ENCODE data around the gene VAV3.

VAV3 gene

DNA sequence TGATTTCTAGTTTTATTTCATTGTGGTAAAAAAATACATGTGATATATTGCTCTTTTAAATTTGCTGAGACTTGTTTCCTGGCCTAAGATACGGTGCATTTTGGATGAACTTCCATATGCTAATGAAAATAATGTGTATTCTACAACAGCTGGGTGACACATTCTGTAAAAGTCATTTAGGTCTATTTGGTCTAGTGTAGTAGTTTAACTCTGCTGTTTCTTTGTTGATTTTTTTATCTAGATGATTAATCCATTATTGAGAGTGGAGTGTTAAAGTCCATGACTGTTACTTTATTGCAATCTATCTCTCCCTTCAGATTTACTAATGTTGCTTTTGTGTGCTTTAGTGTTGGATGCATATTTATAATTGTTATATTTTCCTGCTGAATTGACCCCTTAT lies 161.4 kb downstream of the VAV3 start:
- TF ChIP-seq CTCF (conservative IDR thresholded peaks at IDR 0.05; ENCODE audit: control insufficient read depth, insufficient read depth, low read depth, low read length): no peak
- no peak overlapping the region for H3K4me3 ChIP-seq (ENCODE audit: control insufficient read depth, low read depth, low read length)
- DNase-seq (ENCODE audit: low read depth): no peak

DNA sequence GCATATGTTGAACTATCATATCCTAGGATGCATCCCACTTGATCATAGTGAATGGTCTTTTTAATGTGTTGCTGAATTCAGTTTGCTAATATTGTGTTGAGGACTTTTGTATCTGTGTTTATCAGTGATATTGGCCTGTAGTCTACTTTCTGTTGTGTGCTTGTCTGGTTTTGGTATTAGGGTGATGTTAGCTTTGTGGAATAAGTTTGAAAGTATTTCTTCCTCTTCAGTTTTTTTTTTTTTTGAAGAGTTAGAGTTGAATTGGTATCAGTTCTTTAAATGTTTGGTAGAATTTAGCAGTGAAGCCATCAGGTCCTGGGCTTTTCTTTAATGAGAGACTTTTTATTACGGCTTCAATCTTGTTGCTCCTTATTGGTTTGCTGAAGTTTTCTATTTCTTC lies 162.3 kb downstream of the VAV3 start:
- H3K4me3 ChIP-seq (ENCODE audit: control insufficient read depth, low read depth, low read length): no peak overlapping the region
- no peak for DNase-seq (ENCODE audit: low read depth)
- no peak for TF ChIP-seq CTCF (conservative IDR thresholded peaks at IDR 0.05; ENCODE audit: control insufficient read depth, insufficient read depth, low read depth, low read length)

DNA sequence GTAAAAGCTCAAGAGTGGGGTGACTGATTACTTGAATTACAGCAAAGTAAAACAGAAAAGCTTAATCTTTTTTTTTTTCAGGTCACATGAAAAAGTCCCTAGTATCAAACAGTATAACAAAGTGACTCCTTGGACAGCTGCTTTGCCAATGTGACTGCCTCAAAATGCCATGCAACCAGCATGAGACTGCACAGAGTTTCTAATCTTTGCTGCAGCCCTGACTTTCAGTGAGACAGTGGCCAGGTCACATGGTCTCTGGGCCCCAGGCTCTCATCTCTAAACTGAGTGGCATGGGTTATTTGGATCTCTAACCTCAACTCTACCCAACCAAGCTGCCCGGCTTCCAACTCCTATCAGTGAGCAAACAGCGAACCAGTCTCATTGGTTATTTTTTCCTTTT lies 169.0 kb downstream of the VAV3 start:
- no peak overlapping the region for H3K4me3 ChIP-seq (ENCODE audit: control insufficient read depth, low read depth, low read length)
- DNase-seq (ENCODE audit: low read depth): no peak
- TF ChIP-seq CTCF (conservative IDR thresholded peaks at IDR 0.05; ENCODE audit: control insufficient read depth, insufficient read depth, low read depth, low read length): no peak

DNA sequence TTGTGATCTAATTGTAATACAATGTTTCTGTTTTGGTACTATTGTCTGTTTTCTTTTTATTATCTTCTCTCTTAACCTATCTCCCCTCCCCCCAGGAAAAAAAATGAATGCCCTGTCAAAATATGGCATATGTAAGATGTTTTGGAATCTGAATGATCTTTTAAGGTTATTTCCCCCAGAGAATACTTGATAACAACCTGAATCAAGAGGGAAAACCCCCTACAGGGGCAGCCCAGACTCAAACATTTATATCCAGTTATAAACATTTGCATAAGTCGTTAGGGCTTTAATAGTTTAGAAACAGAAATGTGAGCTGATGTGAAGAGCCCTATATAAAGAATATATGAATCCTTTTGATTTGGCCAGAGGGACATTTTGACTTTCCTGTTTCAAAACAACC lies 169.5 kb downstream of the VAV3 start:
- DNase-seq (ENCODE audit: low read depth): no peak
- no peak overlapping the region for H3K4me3 ChIP-seq (ENCODE audit: control insufficient read depth, low read depth, low read length)
- TF ChIP-seq CTCF (conservative IDR thresholded peaks at IDR 0.05; ENCODE audit: control insufficient read depth, insufficient read depth, low read depth, low read length): no peak

DNA sequence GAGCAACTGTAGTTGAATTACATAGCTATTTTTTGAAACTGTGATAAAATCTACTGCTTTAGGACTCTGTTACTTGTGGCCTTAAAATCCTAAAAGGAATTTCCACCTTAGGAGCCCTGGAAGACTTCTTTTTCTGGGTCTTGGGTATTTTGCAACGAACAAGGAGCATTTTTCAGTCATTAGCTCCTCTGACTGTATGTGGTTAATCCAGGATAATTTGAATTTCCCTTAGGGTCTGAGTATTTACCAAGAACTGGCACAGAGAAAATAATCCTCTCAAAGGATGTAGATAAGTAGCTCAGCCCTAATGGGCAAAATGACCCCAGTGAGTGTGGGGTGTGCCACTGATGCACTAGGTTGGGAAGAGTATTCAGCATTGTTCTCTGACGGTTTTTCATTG lies 170.4 kb downstream of the VAV3 start:
- no peak for DNase-seq (ENCODE audit: low read depth)
- H3K4me3 ChIP-seq (ENCODE audit: control insufficient read depth, low read depth, low read length): no peak overlapping the region
- no peak for TF ChIP-seq CTCF (conservative IDR thresholded peaks at IDR 0.05; ENCODE audit: control insufficient read depth, insufficient read depth, low read depth, low read length)

DNA sequence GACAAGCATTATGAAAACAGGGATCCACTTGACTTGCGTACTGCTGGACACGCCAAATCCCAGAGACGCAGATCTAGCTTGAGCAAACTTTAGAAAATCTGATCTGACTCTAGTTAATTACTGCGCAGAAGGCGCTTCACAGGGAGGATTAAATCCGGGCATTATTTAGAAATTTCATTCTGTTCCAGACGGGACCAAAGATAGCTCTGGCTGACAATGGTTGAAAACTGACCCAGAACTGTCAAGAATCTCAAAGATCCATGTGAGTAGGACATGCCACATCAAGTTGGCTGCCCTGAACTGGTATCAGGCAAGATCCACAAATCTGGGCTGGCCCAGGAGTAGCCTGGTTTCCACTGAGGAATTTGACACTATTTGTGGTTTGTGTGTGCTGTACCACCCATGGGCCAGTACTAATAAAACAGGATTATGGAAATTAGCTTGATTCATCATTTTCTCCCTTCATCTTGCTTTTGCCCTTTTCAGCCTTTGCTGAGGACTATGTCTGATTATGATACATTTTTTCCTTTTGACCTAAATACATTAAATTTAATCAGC lies 171.0 kb downstream of the VAV3 start:
- no peak for DNase-seq (ENCODE audit: low read depth)
- no peak overlapping the region for H3K4me3 ChIP-seq (ENCODE audit: control insufficient read depth, low read depth, low read length)
- no peak for TF ChIP-seq CTCF (conservative IDR thresholded peaks at IDR 0.05; ENCODE audit: control insufficient read depth, insufficient read depth, low read depth, low read length)

DNA sequence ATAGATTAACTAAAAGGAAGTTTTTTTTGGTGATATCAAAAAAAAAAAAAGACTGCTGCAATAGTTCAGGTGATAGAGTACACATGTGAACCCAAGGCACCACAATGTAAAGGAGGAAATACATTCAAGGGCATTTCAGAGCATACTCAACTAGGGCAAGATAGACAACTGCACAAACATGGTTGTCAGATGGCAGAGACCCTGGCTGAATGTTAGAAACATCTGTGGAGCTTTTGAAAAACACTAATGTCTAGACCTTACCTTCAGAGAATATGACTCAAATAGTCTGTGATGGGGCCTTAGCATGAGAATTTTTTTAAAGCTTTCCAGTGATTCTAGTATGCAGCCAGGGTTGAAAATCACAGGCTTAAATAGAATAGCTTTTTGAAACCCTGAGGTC lies 173.6 kb downstream of the VAV3 start:
- H3K4me3 ChIP-seq (ENCODE audit: control insufficient read depth, low read depth, low read length): no peak overlapping the region
- DNase-seq (ENCODE audit: low read depth): no peak
- TF ChIP-seq CTCF (conservative IDR thresholded peaks at IDR 0.05; ENCODE audit: control insufficient read depth, insufficient read depth, low read depth, low read length): no peak
